22Rv1 (cell line): ENCODE data around the gene STX2.
"Not testable (repeated sequence)": the region's sequence is repeated elsewhere in the genome, so short reads cannot be mapped to it uniquely, and the experiment has no call there.

Experiments used
- H3K27ac ChIP-seq: fragments of 450-650 bp; 2 replicates; pipeline ENCODE4 v1.5.1; 2017
- ZFX ChIP-seq: fragments of 450-650 bp; IDR thresholded peaks from 2 replicates; pipeline ENCODE4 v1.6.1; 2017; ENCODE audit warnings: antibody characterized with exemption, borderline replicate concordance
- TF ChIP-seq, protein P1 (sequence below): fragments of 450-650 bp; IDR thresholded peaks from 2 replicates; pipeline ENCODE4 v1.5.1; 2017; ENCODE audit warnings: mild to moderate bottlenecking

The STX2 gene

GRCh38 chr12:130849561-130850417 lies 10.7 kb upstream of the STX2 start:
- H3K27ac ChIP-seq, result no peak overlapping the region
- no peak for TF ChIP-seq ZFX
- TF ChIP-seq, protein P1, sequence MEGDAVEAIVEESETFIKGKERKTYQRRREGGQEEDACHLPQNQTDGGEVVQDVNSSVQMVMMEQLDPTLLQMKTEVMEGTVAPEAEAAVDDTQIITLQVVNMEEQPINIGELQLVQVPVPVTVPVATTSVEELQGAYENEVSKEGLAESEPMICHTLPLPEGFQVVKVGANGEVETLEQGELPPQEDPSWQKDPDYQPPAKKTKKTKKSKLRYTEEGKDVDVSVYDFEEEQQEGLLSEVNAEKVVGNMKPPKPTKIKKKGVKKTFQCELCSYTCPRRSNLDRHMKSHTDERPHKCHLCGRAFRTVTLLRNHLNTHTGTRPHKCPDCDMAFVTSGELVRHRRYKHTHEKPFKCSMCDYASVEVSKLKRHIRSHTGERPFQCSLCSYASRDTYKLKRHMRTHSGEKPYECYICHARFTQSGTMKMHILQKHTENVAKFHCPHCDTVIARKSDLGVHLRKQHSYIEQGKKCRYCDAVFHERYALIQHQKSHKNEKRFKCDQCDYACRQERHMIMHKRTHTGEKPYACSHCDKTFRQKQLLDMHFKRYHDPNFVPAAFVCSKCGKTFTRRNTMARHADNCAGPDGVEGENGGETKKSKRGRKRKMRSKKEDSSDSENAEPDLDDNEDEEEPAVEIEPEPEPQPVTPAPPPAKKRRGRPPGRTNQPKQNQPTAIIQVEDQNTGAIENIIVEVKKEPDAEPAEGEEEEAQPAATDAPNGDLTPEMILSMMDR, result no peak

DNA sequence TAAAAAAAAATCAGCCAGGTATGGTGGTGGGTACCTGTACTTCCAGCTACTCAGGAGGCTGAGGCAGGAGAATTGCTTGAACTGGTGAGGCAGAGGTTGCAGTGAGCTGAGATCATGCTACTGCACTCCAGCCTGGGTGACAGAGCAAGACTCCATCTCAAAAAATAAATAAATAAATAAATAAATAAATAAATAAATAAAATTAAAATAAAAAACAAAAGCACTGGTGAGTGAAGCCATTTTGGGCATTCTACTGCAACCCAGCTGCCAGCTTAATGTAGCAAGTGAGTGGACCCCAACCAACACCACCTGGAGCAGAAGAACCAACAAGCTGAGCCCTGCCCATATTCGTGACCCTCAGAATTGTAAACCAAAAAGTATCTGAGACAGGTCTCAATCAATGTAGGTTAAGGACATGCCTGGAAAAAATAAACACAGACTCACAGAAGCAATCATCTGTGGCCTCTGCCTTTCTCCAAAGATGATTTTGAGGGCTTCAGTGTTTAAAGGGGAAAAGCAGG lies 9.8 kb upstream of the STX2 start:
- not testable (repeated sequence) for H3K27ac ChIP-seq

DNA sequence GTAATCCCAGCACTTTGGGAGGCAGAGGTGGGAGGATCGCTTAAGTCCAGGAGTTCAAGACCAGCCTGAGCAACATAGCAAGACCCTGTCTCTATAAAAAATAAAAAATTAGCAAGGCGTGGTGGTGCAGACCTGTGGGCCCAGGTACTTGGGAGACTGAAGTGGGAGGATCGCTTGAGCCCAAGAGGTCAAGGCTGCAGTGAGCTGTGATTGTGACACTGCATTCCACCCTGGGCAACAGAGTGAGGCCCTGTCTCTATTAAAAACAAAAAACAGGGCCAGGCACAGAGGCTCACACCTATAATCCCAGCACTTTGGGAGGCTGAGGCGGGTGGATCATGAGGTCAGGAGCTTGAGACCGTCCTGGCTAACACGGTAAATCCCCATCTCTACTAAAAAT lies 9.1 kb upstream of the STX2 start:
- H3K27ac ChIP-seq, result not testable (repeated sequence)

GRCh38 chr12:130847112-130847511 lies 8.1 kb upstream of the STX2 start:
- TF ChIP-seq, protein P1, result no peak
- TF ChIP-seq ZFX, result no peak
- no peak overlapping the region for H3K27ac ChIP-seq

DNA sequence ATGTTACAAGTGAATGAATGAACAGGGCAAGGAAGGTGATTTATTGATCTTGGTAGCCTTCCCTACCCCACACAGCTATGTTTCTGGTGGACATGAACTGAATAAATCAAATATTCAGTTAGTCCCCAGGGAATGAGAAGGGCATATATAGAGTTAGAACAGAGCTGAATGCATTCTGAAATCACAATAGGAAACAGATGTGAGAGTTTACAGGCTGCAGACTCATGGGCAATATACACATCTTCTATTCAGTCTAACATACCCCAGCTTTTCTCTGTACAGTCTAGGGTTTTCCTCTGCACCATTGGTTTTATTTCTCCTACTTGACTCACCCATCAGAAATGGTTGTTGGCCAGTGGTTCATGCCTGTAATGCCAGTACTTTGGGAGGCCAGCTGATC lies 7.3 kb upstream of the STX2 start:
- TF ChIP-seq, protein P1, result no peak
- no peak for TF ChIP-seq ZFX
- H3K27ac ChIP-seq, result no peak overlapping the region

GRCh38 chr12:130839770-130840404 lies 837 bp upstream of the STX2 start:
- TF ChIP-seq ZFX, result no peak
- TF ChIP-seq, protein P1, result peak; percentile 16; the same call in 1 of the 2 replicates
- H3K27ac ChIP-seq, result peak overlapping the region; percentile 33; the same call in 1 of the 2 replicates

DNA sequence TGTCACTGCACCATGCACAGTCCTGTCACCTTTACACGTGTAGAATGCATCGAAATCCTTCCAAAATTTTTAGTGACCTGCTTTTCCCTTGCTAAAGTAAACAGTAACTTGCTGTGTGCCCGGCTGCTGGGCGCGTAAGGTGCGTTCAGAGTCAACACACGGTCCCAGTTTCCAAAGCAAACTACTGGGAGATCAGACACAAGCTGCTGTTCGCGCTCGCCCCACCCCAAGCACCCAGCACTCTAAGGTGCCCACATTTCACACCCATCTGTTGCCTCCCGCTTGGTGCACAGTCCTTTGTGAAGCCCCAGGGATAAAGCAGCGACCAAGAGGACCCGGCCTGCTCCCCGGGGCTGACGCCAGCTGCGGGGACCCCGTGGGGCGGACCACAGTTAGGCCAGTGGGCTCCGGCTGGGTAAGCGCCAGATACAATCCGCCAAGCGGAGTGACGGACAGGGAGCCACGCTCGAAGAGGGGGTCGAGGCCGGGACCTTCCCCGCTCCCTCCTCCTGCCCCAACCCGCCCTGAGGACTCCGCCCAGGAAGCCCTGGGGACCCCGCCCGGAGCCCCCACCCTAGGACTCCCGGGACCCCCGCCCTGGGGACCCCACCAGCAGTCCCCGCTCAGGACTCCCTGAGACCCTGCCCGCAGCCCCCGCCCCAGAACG lies 633 bp downstream of the STX2 start:
- TF ChIP-seq, protein P1, result no peak
- H3K27ac ChIP-seq, result no peak overlapping the region

GRCh38 chr12:130835436-130835835 lies 3.6 kb downstream of the STX2 start:
- no peak overlapping the region for H3K27ac ChIP-seq
- TF ChIP-seq ZFX, result no peak
- TF ChIP-seq, protein P1, result no peak
